GM19043 (cell line): Measurements from ENCODE around the gene CAMTA1.

Source experiments
- ATAC-seq: cut with Tn5 transposase; IDR thresholded peaks from one replicate; pipeline ENCODE4 v1.9.1; 2021; ENCODE audit warnings: low read depth; ENCODE audit not compliant: unreplicated experiment

Gene CAMTA1

GRCh38 chr1:6870086-6870485, 84.8 kb downstream of the CAMTA1 start:
- no peak for ATAC-seq

- ATAC-seq = no peak
Measured at GRCh38 chr1:6870571-6870970, 85.3 kb downstream of the CAMTA1 start.

GRCh38 chr1:6871300-6871972, 86.2 kb downstream of the CAMTA1 start:
- no peak for ATAC-seq

- ATAC-seq = no peak
Measured at GRCh38 chr1:6872573-6873261, 87.5 kb downstream of the CAMTA1 start.

- no peak for ATAC-seq
Measured at GRCh38 chr1:6873298-6874015, 88.2 kb downstream of the CAMTA1 start.

GRCh38 chr1:6874298-6874697, 89.0 kb downstream of the CAMTA1 start:
- no peak for ATAC-seq

- no peak for ATAC-seq
Measured at GRCh38 chr1:6880951-6881690, 95.9 kb downstream of the CAMTA1 start.

GRCh38 chr1:6882414-6882813, 97.2 kb downstream of the CAMTA1 start:
- ATAC-seq = no peak

- no peak for ATAC-seq
Measured at GRCh38 chr1:6884652-6885153, 99.4 kb downstream of the CAMTA1 start.

- no peak for ATAC-seq
Measured at GRCh38 chr1:6885426-6885825, 100.2 kb downstream of the CAMTA1 start.

GRCh38 chr1:6886523-6886922, 101.3 kb downstream of the CAMTA1 start:
- no peak for ATAC-seq

GRCh38 chr1:6888268-6888667, 103.0 kb downstream of the CAMTA1 start:
- ATAC-seq = no peak

- no peak for ATAC-seq
Measured at GRCh38 chr1:6888870-6889269, 103.6 kb downstream of the CAMTA1 start.

- no peak for ATAC-seq
Measured at GRCh38 chr1:6889875-6890480, 104.7 kb downstream of the CAMTA1 start.

- ATAC-seq = no peak
Measured at GRCh38 chr1:6890686-6891085, 105.4 kb downstream of the CAMTA1 start.

GRCh38 chr1:6891781-6892579, 106.7 kb downstream of the CAMTA1 start:
- no peak for ATAC-seq

- ATAC-seq = no peak
Measured at GRCh38 chr1:6893388-6893787, 108.1 kb downstream of the CAMTA1 start.

- no peak for ATAC-seq
Measured at GRCh38 chr1:6897138-6897537, 111.9 kb downstream of the CAMTA1 start.

- ATAC-seq = no peak
Measured at GRCh38 chr1:6898974-6899539, 113.8 kb downstream of the CAMTA1 start.
